ENCODE measurements around the gene ACTRT2.

ACTRT2 gene

GRCh38 chr1:3033040-3033789 lies 11.9 kb downstream of the ACTRT2 start:
- DNase-seq, result no peak

- no peak for DNase-seq
Measured at GRCh38 chr1:3033790-3034090, 12.5 kb downstream of the ACTRT2 start.

GRCh38 chr1:3034162-3034561 lies 12.9 kb downstream of the ACTRT2 start:
- no peak for DNase-seq

- no peak for DNase-seq
Measured at GRCh38 chr1:3034728-3035562, 13.7 kb downstream of the ACTRT2 start.

GRCh38 chr1:3035563-3036446 lies 14.5 kb downstream of the ACTRT2 start:
- DNase-seq, result no peak

GRCh38 chr1:3036447-3037280 lies 15.4 kb downstream of the ACTRT2 start:
- DNase-seq, result no peak

GRCh38 chr1:3037281-3038040 lies 16.2 kb downstream of the ACTRT2 start:
- DNase-seq, result no peak

- DNase-seq, result no peak
Measured at GRCh38 chr1:3038113-3038551, 16.9 kb downstream of the ACTRT2 start.

- no peak for DNase-seq
Measured at GRCh38 chr1:3038571-3039181, 17.4 kb downstream of the ACTRT2 start.

- no peak for DNase-seq
Measured at GRCh38 chr1:3040004-3040403, 18.7 kb downstream of the ACTRT2 start.

GRCh38 chr1:3042481-3042880 lies 21.2 kb downstream of the ACTRT2 start:
- DNase-seq, result no peak

GRCh38 chr1:3049164-3049563 lies 27.9 kb downstream of the ACTRT2 start:
- no peak for DNase-seq

GRCh38 chr1:3049905-3050304 lies 28.6 kb downstream of the ACTRT2 start:
- DNase-seq, result no peak

GRCh38 chr1:3050603-3051002 lies 29.3 kb downstream of the ACTRT2 start:
- no peak for DNase-seq

- DNase-seq, result no peak
Measured at GRCh38 chr1:3051270-3052268, 30.3 kb downstream of the ACTRT2 start.

GRCh38 chr1:3052501-3052900 lies 31.2 kb downstream of the ACTRT2 start:
- no peak for DNase-seq

- no peak for DNase-seq
Measured at GRCh38 chr1:3053366-3053980, 32.2 kb downstream of the ACTRT2 start.

- DNase-seq, result no peak
Measured at GRCh38 chr1:3053986-3054385, 32.7 kb downstream of the ACTRT2 start.

- no peak for DNase-seq
Measured at GRCh38 chr1:3054474-3054873, 33.2 kb downstream of the ACTRT2 start.
